ENCODE results near the gene PRRC1. TPM values are rescaled to one million over a fixed set of nuclear protein-coding genes. Genes with fewer than 3 reads are reported as not detected.
"Not testable (repeated sequence)": the region's sequence is repeated elsewhere in the genome, so short reads cannot be mapped to it uniquely, and the experiment has no call there.

PRRC1 gene
- total RNA-seq, 1 donor from 2014 or later: 103 TPM

GRCh38 chr5:127564002-127564769, 46.7 kb downstream of the PRRC1 start:
- Mint-ChIP-seq H3K4me3 (ENCODE audit: unreplicated experiment) (no peak overlapping the region), H3K27me3 (ENCODE audit: unreplicated experiment) (peaks cover 39% of the 10 kb centered on the region), H3K4me1 (ENCODE audit: unreplicated experiment) (peaks cover 1% of the 10 kb centered on the region), H3K9me3 (ENCODE audit: unreplicated experiment) (no peaks in the 10 kb centered on the region), H3K27ac (ENCODE audit: unreplicated experiment) (no peak overlapping the region), H3K36me3 (ENCODE audit: unreplicated experiment) (peaks cover 2% of the 10 kb centered on the region)
- no peak for DNase-seq (ENCODE audit: extremely low spot score, unreplicated experiment)
- peak; percentile 79 for TF ChIP-seq CTCF (IDR thresholded peaks at IDR 0.05)

GRCh38 chr5:127565586-127566270, 48.3 kb downstream of the PRRC1 start:
- no peak for DNase-seq (ENCODE audit: extremely low spot score, unreplicated experiment)
- Mint-ChIP-seq H3K4me1 (ENCODE audit: unreplicated experiment) (peaks cover 1% of the 10 kb centered on the region), H3K36me3 (ENCODE audit: unreplicated experiment) (no peaks in the 10 kb centered on the region), H3K27ac (ENCODE audit: unreplicated experiment) (no peak overlapping the region), H3K4me3 (ENCODE audit: unreplicated experiment) (no peak overlapping the region), H3K9me3 (ENCODE audit: unreplicated experiment) (no peaks in the 10 kb centered on the region), H3K27me3 (ENCODE audit: unreplicated experiment) (peaks cover 43% of the 10 kb centered on the region)
- no peak for TF ChIP-seq CTCF (IDR thresholded peaks at IDR 0.05)

- Mint-ChIP-seq H3K27ac (ENCODE audit: unreplicated experiment) (no peak overlapping the region), H3K27me3 (ENCODE audit: unreplicated experiment) (peaks cover 49% of the 10 kb centered on the region), H3K36me3 (ENCODE audit: unreplicated experiment) (no peaks in the 10 kb centered on the region), H3K4me3 (ENCODE audit: unreplicated experiment) (no peak overlapping the region), H3K4me1 (ENCODE audit: unreplicated experiment) (peaks cover 1% of the 10 kb centered on the region), H3K9me3 (ENCODE audit: unreplicated experiment) (no peaks in the 10 kb centered on the region)
- no peak for TF ChIP-seq CTCF (IDR thresholded peaks at IDR 0.05)
- no peak for DNase-seq (ENCODE audit: extremely low spot score, unreplicated experiment)
Observed at GRCh38 chr5:127567026-127567768, 49.8 kb downstream of the PRRC1 start.

GRCh38 chr5:127568166-127568565, 50.7 kb downstream of the PRRC1 start:
- Mint-ChIP-seq H3K27ac (ENCODE audit: unreplicated experiment) (no peak overlapping the region), H3K4me3 (ENCODE audit: unreplicated experiment) (no peak overlapping the region), H3K9me3 (ENCODE audit: unreplicated experiment) (no peaks in the 10 kb centered on the region), H3K36me3 (ENCODE audit: unreplicated experiment) (no peaks in the 10 kb centered on the region), H3K4me1 (ENCODE audit: unreplicated experiment) (no peaks in the 10 kb centered on the region), H3K27me3 (ENCODE audit: unreplicated experiment) (peaks cover 50% of the 10 kb centered on the region)
- TF ChIP-seq CTCF (IDR thresholded peaks at IDR 0.05): no peak
- DNase-seq (ENCODE audit: extremely low spot score, unreplicated experiment): no peak

- H3K4me1 Mint-ChIP-seq (ENCODE audit: unreplicated experiment); H3K36me3 Mint-ChIP-seq (ENCODE audit: unreplicated experiment); H3K9me3 Mint-ChIP-seq (ENCODE audit: unreplicated experiment); H3K4me3 Mint-ChIP-seq (ENCODE audit: unreplicated experiment); H3K27ac Mint-ChIP-seq (ENCODE audit: unreplicated experiment); DNase-seq (ENCODE audit: extremely low spot score, unreplicated experiment): not testable (repeated sequence)
- peaks cover 50% of the 10 kb centered on the region for H3K27me3 Mint-ChIP-seq (ENCODE audit: unreplicated experiment)
Observed at GRCh38 chr5:127569471-127569870, 52.0 kb downstream of the PRRC1 start.

All from osteocyte (in vitro differentiated cells).